Upper lobe of left lung (tissue), 6 donors: ENCODE measurements around the gene CPNE5. TPM values are rescaled to one million over a fixed set of nuclear protein-coding genes. Genes with fewer than 3 reads are reported as not detected.

Source experiments
- ATAC-seq, 2 donors: fragments of 200-7000 bp; cut with Tn5 transposase; one replicate each; pipeline ENCODE4 v1.9.1; 2022; ENCODE audit warnings: mild to moderate bottlenecking in 2 of 2, moderate library complexity in 2 of 2; ENCODE audit not compliant: low FRiP score in 2 of 2
- DNase-seq, 2 donors: peaks; one replicate each; pipeline ENCODE4 v3.0.0-alpha.2; 2019 to 2020
- H3K27ac ChIP-seq, 4 donors: fragments of 200-600 bp; sonication (generic); one replicate each; pipeline ENCODE4 v1.5.1; 2016 to 2019
- H3K27me3 ChIP-seq, 4 donors: fragments of 200-600 bp; sonication (generic); one replicate each; pipeline ENCODE4 v1.5.1; 2017 to 2019
- H3K36me3 ChIP-seq, 4 donors: fragments of 200-600 bp; sonication (generic); one replicate each; pipeline ENCODE4 v1.5.1; 2016 to 2019
- H3K4me1 ChIP-seq, 4 donors: fragments of 200-600 bp; sonication (generic); one replicate each; pipeline ENCODE4 v1.5.1; 2018 to 2019
- H3K4me3 ChIP-seq, 4 donors: fragments of 200-600 bp; sonication (generic); one replicate each; pipeline ENCODE4 v1.5.1; 2017 to 2019; ENCODE audit warnings: mild to moderate bottlenecking in 2 of 4, moderate library complexity in 1 of 4
- H3K9me3 ChIP-seq, 4 donors: fragments of 200-600 bp; sonication (generic); one replicate each; pipeline ENCODE4 v1.5.1; 2018 to 2019
- CTCF ChIP-seq, 6 experiments: fragments of 450-650 bp in 4 of 6; fragments of 200-600 bp in 2 of 6; sonication (generic) in 2 of 6; IDR thresholded peaks; one replicate each; pipeline ENCODE4 v1.5.1; 2016 to 2019; ENCODE audit warnings: antibody characterized with exemption in 6 of 6
- EP300 ChIP-seq, 4 donors: sonication (generic); formaldehyde crosslinking; IDR thresholded peaks; one replicate each; pipeline ENCODE4 v1.5.1; 2017; ENCODE audit warnings: antibody characterized with exemption in 4 of 4, control low read depth in 2 of 4
- POLR2A ChIP-seq, 4 donors: fragments of 450-650 bp; IDR thresholded peaks; one replicate each; pipeline ENCODE4 v1.5.1; 2016 to 2017; ENCODE audit warnings: antibody characterized with exemption in 4 of 4, mild to moderate bottlenecking in 2 of 4
- POLR2AphosphoS5 ChIP-seq, 2 donors: sonication (generic); formaldehyde crosslinking; IDR thresholded peaks; one replicate each; pipeline ENCODE4 v1.5.1; 2017; ENCODE audit warnings: antibody characterized with exemption in 2 of 2
- WGBS, 2 donors: methylation state at CpG; one replicate each; pipeline ENCODE4 v1.1.5; 2017 to 2018; 5-methylcytosine and 5-hydroxymethylcytosine counted together
- total RNA-seq, 6 donors: library from RNA; depleted of rRNA in 4 of 6; stranded (reverse); fragments of >200 nt in 4 of 6; gene quantifications; one replicate each; pipeline versions ENCODE4 v1.1.0 to v1.2.1, GENCODE V29; 2016 to 2021
- donor health status: DM: no; HTN: no; CAD: no; lungs with moderate emphysema.
- donor health status: DM: no; HTN: yes; CAD: no; lungs with severe emphysema.

Gene CPNE5
- total RNA-seq, 6 donors from 2014 or later: 0.89 to 5.4 (median 2.5) TPM

- 83 to 88% methylated on average over 4 to 6 of the region's 6 CpGs for WGBS, 2 donors
- no peak for TF ChIP-seq EP300 (IDR thresholded peaks at IDR 0.05)
- TF ChIP-seq POLR2A (IDR thresholded peaks at IDR 0.05): no peak
- TF ChIP-seq POLR2AphosphoS5 (IDR thresholded peaks at IDR 0.05): no peak
- no peak for TF ChIP-seq CTCF (IDR thresholded peaks at IDR 0.05)
- ATAC-seq: peak; percentile 41 to 70
Observed at GRCh38 chr6:36858407-36858981, 19.2 kb upstream of the CPNE5 start.

GRCh38 chr6:36857325-36857724 is 18.1 kb upstream of the CPNE5 start:
- no peak overlapping the region for H3K27ac ChIP-seq
- 96 to 98% methylated on average over 4 of the region's 4 CpGs for WGBS, 2 donors
- ATAC-seq (no peak), DNase-seq (no peak)
- H3K4me1 ChIP-seq: peaks cover 0 to 5% (median 1%) of the 10 kb centered on the region in 4 donors
- no peak overlapping the region for H3K4me3 ChIP-seq
- TF ChIP-seq EP300 (IDR thresholded peaks at IDR 0.05) (no peak), POLR2A (IDR thresholded peaks at IDR 0.05) (no peak), POLR2AphosphoS5 (IDR thresholded peaks at IDR 0.05) (no peak), CTCF (IDR thresholded peaks at IDR 0.05) (no peak)
- H3K36me3 ChIP-seq: peaks cover 0 to 16% (median 12%) of the 10 kb centered on the region in 4 donors
- H3K9me3 ChIP-seq: no peaks in the 10 kb centered on the region
- no peaks in the 10 kb centered on the region for H3K27me3 ChIP-seq

More at GRCh38 chr6:36858407-36858981, 19.2 kb upstream of the CPNE5 start:
- Histone ChIP-seq H3K36me3 (peaks cover 0 to 26% (median 14%) of the 10 kb centered on the region in 4 donors), H3K4me1 (peaks cover 0 to 5% (median 1%) of the 10 kb centered on the region in 4 donors), H3K4me3 (no peak overlapping the region), H3K27ac (peak overlapping the region in 1 of 4 donors; percentile 34), H3K9me3 (no peaks in the 10 kb centered on the region), H3K27me3 (no peaks in the 10 kb centered on the region)
- DNase-seq: no peak

- DNase-seq: no peak
- Histone ChIP-seq H3K4me3 (no peak overlapping the region), H3K4me1 (peaks cover 0 to 5% (median 1%) of the 10 kb centered on the region in 4 donors), H3K27me3 (no peaks in the 10 kb centered on the region), H3K27ac (peak overlapping the region in 1 of 4 donors; percentile 13), H3K36me3 (peaks cover 0 to 16% (median 12%) of the 10 kb centered on the region in 4 donors), H3K9me3 (no peaks in the 10 kb centered on the region)
- ATAC-seq: no peak
- 71 to 72% methylated on average over 8 of the region's 8 CpGs for WGBS, 2 donors
- TF ChIP-seq EP300 (IDR thresholded peaks at IDR 0.05) (no peak), CTCF (IDR thresholded peaks at IDR 0.05) (no peak), POLR2A (IDR thresholded peaks at IDR 0.05) (no peak), POLR2AphosphoS5 (IDR thresholded peaks at IDR 0.05) (no peak)
Observed at GRCh38 chr6:36856277-36856676, 17.0 kb upstream of the CPNE5 start.

GRCh38 chr6:36855750-36856149 is 16.5 kb upstream of the CPNE5 start:
- Histone ChIP-seq H3K4me1 (peaks cover 0 to 5% (median 1%) of the 10 kb centered on the region in 4 donors), H3K9me3 (no peaks in the 10 kb centered on the region), H3K4me3 (no peak overlapping the region), H3K36me3 (peaks cover 0 to 16% (median 12%) of the 10 kb centered on the region in 4 donors), H3K27me3 (no peaks in the 10 kb centered on the region), H3K27ac (peak overlapping the region in 1 of 4 donors; percentile 13)
- TF ChIP-seq POLR2AphosphoS5 (IDR thresholded peaks at IDR 0.05): no peak
- no peak for DNase-seq
- no peak for ATAC-seq
- 91 to 92% methylated on average over 10 of the region's 10 CpGs for WGBS, 2 donors

GRCh38 chr6:36853325-36853724 is 14.1 kb upstream of the CPNE5 start:
- Histone ChIP-seq H3K9me3 (no peaks in the 10 kb centered on the region), H3K27ac (peak overlapping the region; percentile 27 to 68 (median 56)), H3K36me3 (peaks cover 0 to 16% (median 12%) of the 10 kb centered on the region in 4 donors), H3K27me3 (no peaks in the 10 kb centered on the region), H3K4me3 (no peak overlapping the region), H3K4me1 (peaks cover 11 to 12% (median 12%) of the 10 kb centered on the region in 4 donors)
- ATAC-seq (peak; percentile 12 to 80), DNase-seq (peak in 1 of 2 donors; percentile 76)
- TF ChIP-seq EP300 (IDR thresholded peaks at IDR 0.05) (peak in 1 of 4 donors; percentile 15), CTCF (IDR thresholded peaks at IDR 0.05) (no peak), POLR2AphosphoS5 (IDR thresholded peaks at IDR 0.05) (peak; percentile 52 to 76)
- WGBS, 2 donors: 61 to 83% methylated on average over 5 of the region's 5 CpGs
